ENCODE measurements around the gene CCDC195. TPM values are rescaled to one million over a fixed set of nuclear protein-coding genes. Genes with fewer than 3 reads are reported as not detected.

Gene CCDC195, protein sequence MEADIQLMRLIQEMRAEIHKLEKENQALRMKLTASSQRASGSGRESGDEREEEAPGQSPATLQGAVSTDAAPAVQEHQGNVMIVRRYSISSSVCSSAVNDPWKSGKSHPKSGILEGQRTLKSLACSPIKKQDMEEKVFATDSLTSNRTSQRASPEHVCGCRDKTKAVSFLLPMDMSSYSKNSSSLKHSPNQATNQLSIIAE
- total RNA-seq (2022; extraction: Qiagen RNA extraction; ENCODE audit: low read depth), result not detected in 5 replicates

DNA sequence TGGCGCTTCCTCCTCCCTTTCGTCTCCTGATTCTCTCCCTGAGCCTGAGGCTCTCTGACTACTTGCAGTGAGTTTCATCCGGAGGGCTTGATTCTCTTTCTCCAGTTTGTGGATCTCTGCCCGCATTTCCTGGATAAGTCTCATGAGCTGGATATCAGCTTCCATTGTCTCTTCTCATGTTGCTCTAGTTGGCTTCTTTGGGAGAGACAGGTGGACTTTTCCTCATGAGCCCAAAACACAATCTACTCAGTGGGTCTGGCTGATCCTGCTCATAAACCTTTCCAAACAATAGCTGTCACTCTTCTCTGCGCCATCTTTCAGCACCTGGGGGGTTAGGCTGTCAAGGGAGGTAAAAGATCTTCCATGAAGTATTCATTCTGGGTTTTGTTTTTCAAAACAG, at the start of gene CCDC195:
Gene CCDC195 (minus strand): TSS at position 165 of the 400 bp plus-strand sequence. CDS start 0 bp downstream, at position 165.

Other genes with a start within 250 kb of the CCDC195 start
- gene CUL3, start 131.0 kb downstream of the CCDC195 start, total RNA-seq (2022; extraction: Qiagen RNA extraction; ENCODE audit: low read depth), result 56.7 to 83.2 TPM (median 72.0 TPM) in 5 replicates

Measured in A549 treated with RU486 at 1 μM for 4 hours (cell line).